Breast epithelium (tissue), 4 donors: Measurements from ENCODE around the gene WDR70. TPM values are rescaled to one million over a fixed set of nuclear protein-coding genes. Genes with fewer than 3 reads are reported as not detected.
"Not testable (repeated sequence)": the region's sequence is repeated elsewhere in the genome, so short reads cannot be mapped to it uniquely, and the experiment has no call there.

Experiments
- DNase-seq, 2 donors: peaks; one replicate each; pipeline ENCODE4 v3.0.0-alpha.2; 2019; ENCODE audit warnings: low spot score in 2 of 2
- H3K27ac ChIP-seq, 2 donors: fragments of 200-600 bp; sonication (generic) in 1 of 2; one replicate each; pipeline ENCODE4 v1.5.1; 2016 to 2019; ENCODE audit warnings: mild to moderate bottlenecking in 1 of 2
- H3K27me3 ChIP-seq, 2 donors: fragments of 200-600 bp; sonication (generic) in 1 of 2; one replicate each; pipeline versions ENCODE4 v1.5.1 to v1.6.0; 2017 to 2019; ENCODE audit warnings: control low read depth in 1 of 2, mild to moderate bottlenecking in 1 of 2
- H3K36me3 ChIP-seq: fragments of 200-600 bp; one replicate; pipeline ENCODE4 v1.5.1; 2019
- H3K4me1 ChIP-seq, 2 donors: fragments of 200-600 bp; sonication (generic); one replicate each; pipeline ENCODE4 v1.5.1; 2016 to 2019; ENCODE audit warnings: control low read depth in 1 of 2
- H3K4me3 ChIP-seq, 3 donors: fragments of 200-600 bp; sonication (generic); 1 replicate in 2 of 3; 2 replicates in 1 of 3; pipeline ENCODE4 v1.5.1; 2016 to 2019; ENCODE audit warnings: mild to moderate bottlenecking in 3 of 3, moderate library complexity in 2 of 3
- H3K9me3 ChIP-seq, 2 donors: fragments of 200-600 bp; sonication (generic) in 1 of 2; one replicate each; pipeline ENCODE4 v1.5.1; 2016 to 2019; ENCODE audit warnings: control low read depth in 1 of 2
- POLR2A ChIP-seq: fragments of 450-650 bp; IDR thresholded peaks from one replicate; pipeline ENCODE4 v1.6.1; 2016; ENCODE audit warnings: antibody characterized with exemption, mild to moderate bottlenecking, moderate library complexity
- POLR2AphosphoS5 ChIP-seq, 3 donors: sonication (generic); formaldehyde crosslinking; IDR thresholded peaks; one replicate each; pipeline ENCODE4 v1.6.1; 2017; ENCODE audit warnings: antibody characterized with exemption in 3 of 3
- intact Hi-C: fragments of 100-400 bp; cut with DNase I; formaldehyde crosslinking; loops from one replicate; pipeline ENCODE4 v1.15.1; 2023; ENCODE audit warnings: low total_unique reads
- total RNA-seq, 3 donors: library from RNA; depleted of rRNA; stranded (reverse); fragments of >200 nt; gene quantifications; one replicate each; pipeline ENCODE4 v1.1.0, GENCODE V29; 2016
- TF ChIP-seq, protein P1 (sequence below), 3 donors: fragments of 450-650 bp; IDR thresholded peaks; one replicate each; pipeline ENCODE4 v1.5.1; 2016 to 2017; ENCODE audit warnings: antibody characterized with exemption in 3 of 3, mild to moderate bottlenecking in 3 of 3, moderate library complexity in 3 of 3

The WDR70 gene
- total RNA-seq, 3 donors from 2014 or later: 29.6 to 40.2 (median 37.0) TPM

DNA sequence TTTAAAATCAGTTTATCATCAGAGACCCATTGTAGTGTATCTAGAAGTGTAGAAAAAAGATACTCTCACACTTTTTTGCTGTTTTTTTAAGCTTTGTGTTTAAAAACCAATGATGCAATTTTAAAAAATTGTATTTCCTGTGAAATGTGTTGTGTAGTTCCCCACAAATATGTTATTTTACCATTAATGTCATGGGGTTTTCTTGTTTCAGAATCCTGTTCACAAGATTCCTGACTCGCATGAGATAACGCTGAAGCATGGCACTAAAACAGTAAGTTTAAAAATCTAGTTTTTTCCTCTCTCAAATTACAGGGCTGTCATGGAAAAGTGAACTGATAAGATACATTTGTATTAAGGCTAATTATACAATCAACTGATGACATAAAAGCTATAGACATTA is 58.6 kb downstream of the WDR70 start:
- TF ChIP-seq, protein P1, sequence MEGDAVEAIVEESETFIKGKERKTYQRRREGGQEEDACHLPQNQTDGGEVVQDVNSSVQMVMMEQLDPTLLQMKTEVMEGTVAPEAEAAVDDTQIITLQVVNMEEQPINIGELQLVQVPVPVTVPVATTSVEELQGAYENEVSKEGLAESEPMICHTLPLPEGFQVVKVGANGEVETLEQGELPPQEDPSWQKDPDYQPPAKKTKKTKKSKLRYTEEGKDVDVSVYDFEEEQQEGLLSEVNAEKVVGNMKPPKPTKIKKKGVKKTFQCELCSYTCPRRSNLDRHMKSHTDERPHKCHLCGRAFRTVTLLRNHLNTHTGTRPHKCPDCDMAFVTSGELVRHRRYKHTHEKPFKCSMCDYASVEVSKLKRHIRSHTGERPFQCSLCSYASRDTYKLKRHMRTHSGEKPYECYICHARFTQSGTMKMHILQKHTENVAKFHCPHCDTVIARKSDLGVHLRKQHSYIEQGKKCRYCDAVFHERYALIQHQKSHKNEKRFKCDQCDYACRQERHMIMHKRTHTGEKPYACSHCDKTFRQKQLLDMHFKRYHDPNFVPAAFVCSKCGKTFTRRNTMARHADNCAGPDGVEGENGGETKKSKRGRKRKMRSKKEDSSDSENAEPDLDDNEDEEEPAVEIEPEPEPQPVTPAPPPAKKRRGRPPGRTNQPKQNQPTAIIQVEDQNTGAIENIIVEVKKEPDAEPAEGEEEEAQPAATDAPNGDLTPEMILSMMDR (IDR thresholded peaks at IDR 0.05): no peak
- TF ChIP-seq POLR2AphosphoS5 (IDR thresholded peaks at IDR 0.05) (no peak), POLR2A (no peak)
- Histone ChIP-seq H3K27ac (no peak overlapping the region), H3K4me1 (no peaks in the 10 kb centered on the region), H3K36me3 (peaks cover 5% of the 10 kb centered on the region), H3K4me3 (no peak overlapping the region), H3K9me3 (no peaks in the 10 kb centered on the region), H3K27me3 (no peaks in the 10 kb centered on the region)
- no peak for DNase-seq
- intact Hi-C loops: no loop called here

DNA sequence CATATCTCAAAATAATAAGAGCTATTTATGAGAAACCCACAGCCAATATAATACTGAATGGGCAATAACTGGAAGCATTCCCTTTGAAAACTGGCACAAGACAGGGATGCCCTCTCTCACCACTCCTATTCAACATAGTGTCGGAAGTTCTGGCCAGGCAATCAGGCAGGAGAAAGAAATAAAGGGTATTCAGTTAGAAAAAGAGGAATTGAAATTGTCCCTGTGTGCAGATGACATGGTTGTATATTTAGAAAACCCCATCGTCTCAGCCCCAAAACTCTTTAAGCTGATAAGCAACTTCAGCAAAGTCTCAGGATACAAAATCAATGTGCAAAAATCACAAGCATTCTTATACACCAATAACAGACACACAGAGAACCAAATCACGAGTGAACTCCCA is 66.7 kb downstream of the WDR70 start:
- H3K4me3 ChIP-seq, H3K9me3 ChIP-seq, H3K4me1 ChIP-seq, H3K36me3 ChIP-seq, intact Hi-C loops, H3K27ac ChIP-seq, DNase-seq, H3K27me3 ChIP-seq: not testable (repeated sequence)

DNA sequence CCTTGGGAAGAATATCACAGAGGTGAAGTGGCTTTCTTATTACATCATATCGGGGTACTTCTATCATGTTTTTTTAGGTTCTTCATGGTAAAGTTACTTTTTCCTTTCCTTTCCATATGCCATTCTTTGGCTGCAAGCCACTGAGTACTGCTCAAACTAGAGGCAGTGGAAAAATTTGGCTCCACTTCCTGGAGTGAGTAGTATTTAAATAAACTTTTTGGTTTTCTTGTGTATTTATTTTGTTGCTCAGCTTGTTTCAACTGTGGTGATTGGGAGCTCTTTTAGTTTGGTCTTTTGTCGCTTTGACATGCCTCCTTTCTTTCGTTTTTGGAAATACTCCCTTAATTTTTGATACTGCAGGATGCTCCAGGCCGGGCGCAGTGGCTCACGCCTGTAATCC is 69.8 kb downstream of the WDR70 start:
- intact Hi-C loops: no loop called here
- no peak overlapping the region for H3K4me3 ChIP-seq

DNA sequence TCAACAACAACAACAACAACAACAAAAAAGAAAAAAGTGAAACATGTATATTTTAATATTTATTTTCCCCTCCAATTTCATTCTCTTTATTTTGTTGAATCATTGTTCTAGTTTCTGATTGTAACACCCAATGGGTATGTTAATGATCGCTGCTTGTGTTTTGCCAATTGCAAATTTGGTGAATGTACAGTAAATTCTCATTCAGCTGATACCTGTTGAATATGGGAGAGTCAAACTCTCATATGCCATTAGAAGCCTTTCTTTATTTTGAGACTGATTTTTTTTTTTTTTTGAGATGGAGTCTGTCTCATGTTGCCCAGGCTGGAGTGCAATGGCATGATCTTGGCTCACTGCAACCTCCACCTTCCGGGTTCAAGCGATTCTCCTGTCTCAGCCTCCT is 72.9 kb downstream of the WDR70 start:
- H3K27me3 ChIP-seq, H3K36me3 ChIP-seq, H3K9me3 ChIP-seq, H3K4me1 ChIP-seq, intact Hi-C loops, H3K27ac ChIP-seq, H3K4me3 ChIP-seq, DNase-seq: not testable (repeated sequence)

More for the DNA sequence above, 69.8 kb downstream of the WDR70 start:
- Histone ChIP-seq H3K27ac (no peak overlapping the region), H3K27me3 (no peaks in the 10 kb centered on the region), H3K36me3 (no peaks in the 10 kb centered on the region), H3K9me3 (peaks cover 0 to 4% of the 10 kb centered on the region in 2 donors), H3K4me1 (no peaks in the 10 kb centered on the region)
- TF ChIP-seq POLR2AphosphoS5 (IDR thresholded peaks at IDR 0.05) (no peak), POLR2A (no peak)
- TF ChIP-seq, protein P1 (IDR thresholded peaks at IDR 0.05): no peak
- no peak for DNase-seq

DNA sequence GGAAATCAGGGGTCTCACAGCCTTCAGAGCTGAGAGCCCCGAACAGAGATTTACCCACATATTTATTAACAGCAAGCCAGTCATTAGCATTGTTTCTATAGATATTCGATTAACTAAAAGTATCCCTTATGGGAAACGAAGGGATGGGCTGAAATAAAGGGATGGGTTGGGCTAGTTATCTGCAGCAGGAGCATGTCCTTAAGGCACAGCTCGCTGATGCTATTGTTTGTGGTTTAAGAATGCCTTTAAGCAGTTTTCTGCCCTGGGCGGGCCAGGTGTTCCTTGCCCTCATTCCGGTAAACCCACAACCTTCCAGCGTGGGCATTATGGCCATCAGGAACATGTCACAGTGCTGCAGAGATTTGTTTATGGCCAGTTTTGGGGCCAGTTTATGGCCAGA is 74.1 kb downstream of the WDR70 start:
- H3K27ac ChIP-seq, H3K36me3 ChIP-seq, H3K27me3 ChIP-seq, DNase-seq, H3K9me3 ChIP-seq, H3K4me3 ChIP-seq, H3K4me1 ChIP-seq, intact Hi-C loops: not testable (repeated sequence)

DNA sequence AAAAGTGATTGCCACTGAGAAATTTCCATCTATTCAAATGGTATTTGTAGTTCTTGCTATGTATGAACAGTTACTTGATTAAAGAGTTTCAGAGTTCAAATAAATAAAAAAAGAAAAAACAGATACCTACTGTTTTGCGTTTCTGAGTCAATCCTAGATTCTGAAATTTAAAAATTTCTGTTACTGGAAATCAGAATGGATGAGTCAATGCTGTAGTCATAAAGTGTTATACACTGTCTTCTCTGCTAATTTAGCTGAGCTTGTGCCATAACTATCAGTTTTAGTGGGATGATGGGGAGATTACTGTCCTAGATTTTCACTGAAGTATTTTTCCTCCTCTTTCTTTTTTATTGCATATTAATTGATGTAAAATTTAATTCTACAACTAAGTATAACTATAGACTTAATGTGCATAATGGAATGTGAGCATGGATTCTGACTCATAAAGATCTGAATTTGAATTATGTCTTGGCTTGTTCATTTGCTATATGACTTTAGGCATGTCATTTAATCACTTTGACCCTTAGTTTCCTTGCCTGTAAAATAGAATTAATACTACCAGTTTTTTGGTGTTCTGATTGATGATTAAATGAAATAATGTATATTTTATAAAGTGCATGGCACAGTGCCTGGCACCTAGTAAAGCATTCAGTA is 75.4 kb downstream of the WDR70 start:
- H3K36me3 ChIP-seq, H3K9me3 ChIP-seq, H3K4me3 ChIP-seq, H3K27ac ChIP-seq, DNase-seq, H3K4me1 ChIP-seq, H3K27me3 ChIP-seq: not testable (repeated sequence)
- intact Hi-C loops: loop anchor here (5.0 kb wide), 1 partner anchor 313 kb away; no protein-coding TSS in a partner anchor

DNA sequence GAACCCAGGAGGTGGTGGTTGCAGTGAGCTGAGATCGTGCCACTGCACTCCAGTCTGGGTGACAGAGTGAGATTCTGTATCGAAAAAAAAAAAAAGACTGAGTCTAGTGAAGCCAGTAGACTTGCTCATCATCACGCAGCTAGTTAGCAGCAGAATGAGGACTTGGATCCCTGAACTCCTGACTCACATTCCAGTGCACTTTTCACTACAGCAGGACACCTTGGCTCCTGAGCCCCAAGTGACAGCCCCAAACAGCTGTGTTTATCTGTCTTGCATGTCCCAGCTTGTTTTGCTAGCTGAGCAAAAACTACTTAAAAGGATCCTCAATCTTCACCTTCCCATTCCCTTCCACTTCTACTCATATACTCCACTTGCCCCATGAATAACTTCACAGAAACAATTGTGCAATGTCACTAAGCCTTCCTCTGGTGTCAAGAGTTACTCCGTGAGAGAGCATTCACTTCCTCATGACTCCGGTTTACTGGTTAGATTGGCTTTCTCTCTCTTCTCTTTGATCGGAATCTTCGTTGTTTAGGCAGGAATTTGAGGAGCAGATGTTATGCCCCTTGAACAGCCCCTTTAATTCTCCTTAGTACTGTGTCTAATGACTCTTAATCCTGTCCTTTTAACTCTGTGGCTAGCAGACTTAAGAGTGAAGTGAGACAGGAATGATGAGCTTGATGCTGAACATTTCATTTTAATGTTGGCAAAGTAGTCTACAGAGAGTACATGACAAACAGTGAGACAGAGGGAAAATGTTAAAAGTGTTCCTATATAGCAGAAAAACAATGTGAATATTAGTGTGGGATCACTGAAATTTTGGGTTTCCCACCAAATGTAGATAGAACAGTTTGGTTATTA is 84.3 kb downstream of the WDR70 start:
- intact Hi-C loops, H3K27me3 ChIP-seq, DNase-seq, H3K27ac ChIP-seq, H3K9me3 ChIP-seq, H3K4me1 ChIP-seq, H3K4me3 ChIP-seq, H3K36me3 ChIP-seq: not testable (repeated sequence)
